GM20000 (cell line): ENCODE data around the gene ADK.

Experiments
- DNase-seq: peaks from one replicate; pipeline ENCODE4 v3.0.0; 2012; ENCODE audit warnings: low spot score
- TF ChIP-seq, protein P1 (sequence below): IDR thresholded peaks from 2 replicates; pipeline ENCODE4 v1.5.1; 2012; ENCODE audit warnings: mild to moderate bottlenecking, control low read depth; ENCODE audit errors: extremely low read depth, missing control alignments

Gene ADK

DNA sequence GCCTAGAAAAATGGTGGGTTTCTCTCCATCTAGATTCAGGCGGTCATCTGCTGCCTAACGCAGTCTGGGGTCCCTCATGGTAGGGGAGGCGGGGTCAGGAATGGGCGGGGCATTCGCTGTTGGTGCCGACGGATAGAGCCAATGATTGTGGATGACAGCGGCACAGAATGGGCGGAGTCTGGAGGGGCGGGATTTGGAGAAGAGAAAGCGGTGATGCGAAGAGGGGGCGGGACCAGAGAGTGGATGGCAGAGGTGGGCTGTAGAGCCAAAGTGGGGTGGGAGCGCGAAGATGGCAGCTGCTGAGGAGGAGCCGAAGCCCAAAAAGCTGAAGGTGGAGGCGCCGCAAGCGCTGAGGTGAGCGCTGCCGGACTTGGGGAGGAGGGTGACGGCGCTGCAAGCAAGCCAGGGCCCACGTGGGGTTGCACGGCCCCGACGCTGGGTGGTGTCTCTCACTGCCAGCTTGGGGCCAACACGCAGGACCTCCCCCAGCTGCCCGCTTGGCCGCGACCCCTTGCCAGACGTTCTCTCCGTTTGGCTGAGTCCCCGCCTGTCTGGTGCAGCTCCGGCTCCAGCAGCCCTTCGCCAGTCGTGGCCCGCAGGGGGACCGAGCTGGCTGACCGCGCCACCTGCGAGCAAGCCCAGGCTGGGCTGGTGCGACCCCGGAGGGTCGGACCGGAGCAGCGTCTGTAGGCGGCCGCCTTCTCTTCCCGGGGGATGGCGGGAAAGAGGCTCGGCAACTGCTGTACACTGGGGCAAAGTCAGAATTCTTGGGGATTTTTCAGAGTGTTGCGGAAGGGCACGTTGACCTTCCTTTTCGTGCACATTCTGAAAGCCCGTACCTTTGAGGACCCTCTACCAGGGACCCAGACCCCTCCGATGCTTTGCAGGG is at the start of gene ADK:
Gene ADK, plus strand, starts transcription at position 232 of the 889 bp plus-strand sequence. Its CDS starts 58 bp downstream, at position 290.
- TF ChIP-seq, protein P1, sequence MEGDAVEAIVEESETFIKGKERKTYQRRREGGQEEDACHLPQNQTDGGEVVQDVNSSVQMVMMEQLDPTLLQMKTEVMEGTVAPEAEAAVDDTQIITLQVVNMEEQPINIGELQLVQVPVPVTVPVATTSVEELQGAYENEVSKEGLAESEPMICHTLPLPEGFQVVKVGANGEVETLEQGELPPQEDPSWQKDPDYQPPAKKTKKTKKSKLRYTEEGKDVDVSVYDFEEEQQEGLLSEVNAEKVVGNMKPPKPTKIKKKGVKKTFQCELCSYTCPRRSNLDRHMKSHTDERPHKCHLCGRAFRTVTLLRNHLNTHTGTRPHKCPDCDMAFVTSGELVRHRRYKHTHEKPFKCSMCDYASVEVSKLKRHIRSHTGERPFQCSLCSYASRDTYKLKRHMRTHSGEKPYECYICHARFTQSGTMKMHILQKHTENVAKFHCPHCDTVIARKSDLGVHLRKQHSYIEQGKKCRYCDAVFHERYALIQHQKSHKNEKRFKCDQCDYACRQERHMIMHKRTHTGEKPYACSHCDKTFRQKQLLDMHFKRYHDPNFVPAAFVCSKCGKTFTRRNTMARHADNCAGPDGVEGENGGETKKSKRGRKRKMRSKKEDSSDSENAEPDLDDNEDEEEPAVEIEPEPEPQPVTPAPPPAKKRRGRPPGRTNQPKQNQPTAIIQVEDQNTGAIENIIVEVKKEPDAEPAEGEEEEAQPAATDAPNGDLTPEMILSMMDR = peak; percentile 6
- DNase-seq = peak; percentile 98

DNA sequence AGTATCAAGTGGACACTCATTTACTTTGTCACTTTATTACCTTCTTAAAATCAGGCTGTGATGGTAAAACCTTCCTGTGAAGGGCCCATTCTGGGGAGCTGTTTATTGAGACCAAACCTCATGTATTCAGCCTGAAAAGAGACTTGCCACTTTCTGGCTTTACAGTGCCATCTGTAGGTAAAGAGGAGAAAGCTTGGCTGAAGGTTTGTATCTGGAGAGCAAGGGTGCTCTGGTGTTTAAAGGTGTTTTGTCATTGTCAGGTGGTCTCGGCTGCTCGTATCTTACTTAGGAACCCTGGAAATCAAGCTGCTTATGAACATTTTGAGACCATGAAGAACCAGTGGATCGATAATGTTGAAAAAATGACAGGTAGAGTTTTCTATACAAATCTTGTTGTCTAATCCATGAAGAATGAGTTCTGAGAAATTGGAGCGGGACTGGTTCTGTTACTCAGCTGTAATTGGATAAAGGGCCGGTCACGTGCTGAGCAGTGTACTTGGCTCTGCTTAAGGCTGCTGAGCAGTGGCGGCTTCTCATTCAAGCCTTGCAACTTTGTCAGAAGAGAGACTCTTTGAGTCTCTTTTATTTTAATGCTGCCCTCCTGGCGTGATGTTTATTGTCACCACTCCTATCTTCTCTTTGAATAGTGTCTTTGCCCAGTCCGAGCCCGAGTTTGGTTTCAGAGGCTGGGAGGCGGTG is 47.3 kb upstream of the ADK start:
- TF ChIP-seq, protein P1 = peak; percentile 49
- DNase-seq = peak; percentile 52

DNA sequence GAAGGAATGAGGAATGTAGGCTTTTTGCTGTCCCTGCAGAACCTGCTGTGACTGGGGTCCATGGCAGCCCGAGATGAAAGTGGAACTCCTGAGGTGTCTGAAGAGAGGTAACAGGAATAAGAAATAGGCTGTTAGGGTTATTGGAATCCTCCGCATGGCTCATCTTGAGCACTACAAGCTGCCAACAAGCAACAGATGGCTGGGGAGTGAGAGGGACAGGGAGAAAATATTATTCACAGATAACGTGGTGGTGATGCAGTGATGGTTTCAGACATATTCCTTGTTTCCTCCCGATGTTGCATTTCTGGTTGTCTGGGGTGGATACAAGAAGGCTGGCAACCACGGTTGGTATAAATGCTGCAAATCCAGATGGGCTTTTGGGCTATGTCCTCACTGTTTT is 46.5 kb upstream of the ADK start:
- no peak for DNase-seq
- TF ChIP-seq, protein P1 = no peak

DNA sequence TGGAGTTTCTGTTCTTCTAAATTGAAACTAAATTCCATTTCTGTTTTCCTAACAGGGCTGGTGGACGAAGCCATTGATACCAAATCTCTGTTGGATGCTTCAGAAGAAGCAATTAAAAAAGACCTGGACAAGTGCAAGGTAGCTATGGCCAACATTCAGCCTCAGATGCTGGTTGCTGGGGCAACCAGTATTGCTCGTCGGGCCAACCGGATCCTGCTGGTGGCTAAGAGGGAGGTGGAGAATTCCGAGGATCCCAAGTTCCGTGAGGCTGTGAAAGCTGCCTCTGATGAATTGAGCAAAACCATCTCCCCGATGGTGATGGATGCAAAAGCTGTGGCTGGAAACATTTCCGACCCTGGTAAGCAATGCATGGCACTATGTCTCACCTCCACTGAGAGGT is 46.0 kb upstream of the ADK start:
- no peak for DNase-seq
- TF ChIP-seq, protein P1 = no peak

DNA sequence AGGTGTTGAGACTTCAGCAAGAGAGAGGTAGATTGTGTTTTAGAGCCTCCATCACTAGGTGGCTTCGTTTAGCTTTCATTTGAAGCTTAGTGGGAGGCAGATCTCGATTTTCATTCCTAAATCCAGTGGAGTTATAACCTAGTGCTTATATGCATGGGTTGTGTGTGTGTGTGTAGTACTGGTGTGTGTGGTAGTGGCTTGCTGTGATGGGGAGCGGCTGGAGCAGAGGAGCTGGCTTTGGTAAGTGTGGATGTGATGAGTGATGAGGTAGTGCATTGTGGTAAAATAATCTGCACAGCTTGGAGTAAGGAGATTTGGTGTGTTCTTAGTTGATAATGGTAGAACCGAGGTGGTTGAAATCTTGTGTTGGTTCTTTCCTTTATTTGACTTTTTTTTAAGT is 43.6 kb upstream of the ADK start:
- TF ChIP-seq, protein P1 = no peak
- no peak for DNase-seq

DNA sequence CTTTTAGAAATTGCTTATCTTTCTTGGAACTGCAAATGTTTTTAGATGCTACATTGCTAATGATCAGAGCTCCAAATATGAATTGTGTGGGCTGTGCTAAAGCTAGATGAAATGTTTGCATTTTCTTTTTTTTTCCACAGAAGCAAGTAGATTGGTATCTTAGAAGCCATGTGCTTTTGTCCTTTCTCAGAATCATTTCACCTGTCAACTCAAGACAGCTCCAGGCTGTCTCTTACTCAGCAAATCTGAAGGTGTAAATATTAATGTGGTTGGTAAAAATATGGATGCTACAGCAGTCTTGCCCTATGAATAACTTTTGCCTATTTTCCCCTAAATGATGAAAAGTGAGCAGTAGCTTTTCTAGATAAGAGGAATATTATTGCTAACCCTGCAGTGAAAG is 41.6 kb upstream of the ADK start:
- TF ChIP-seq, protein P1 = no peak

DNA sequence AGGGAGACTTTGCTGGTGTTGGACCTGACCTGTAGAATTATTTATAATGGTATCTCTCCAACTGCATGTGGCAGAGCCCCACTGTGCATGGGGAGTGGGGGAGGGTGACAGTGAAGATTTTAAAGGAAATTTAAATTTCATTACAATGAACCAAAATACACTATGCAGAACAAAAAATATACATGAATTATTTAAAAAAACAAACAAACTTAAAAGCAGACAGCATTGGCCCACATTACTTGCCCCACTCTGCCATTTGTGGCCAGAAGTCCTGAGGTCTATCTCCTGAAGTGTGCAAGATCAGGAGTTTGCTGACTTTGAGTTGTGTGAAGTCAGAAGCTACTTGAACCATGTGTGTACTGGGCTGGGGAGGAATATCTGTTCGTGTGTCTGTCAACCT is 40.9 kb upstream of the ADK start:
- TF ChIP-seq, protein P1 = no peak
- DNase-seq = no peak

More for the DNA sequence above, 41.6 kb upstream of the ADK start:
- no peak for DNase-seq
